NCI-H187 treated with DMSO at 0.1 percent for 48 hours (cell line): Measurements from ENCODE around the gene CLIP2.
"Not testable (repeated sequence)": the region's sequence is repeated elsewhere in the genome, so short reads cannot be mapped to it uniquely, and the experiment has no call there.

Experiments
- DNase-seq: peaks from one replicate; lab custom pipeline; 2025; lab: John Stamatoyannopoulos, UW

CLIP2 gene

DNA sequence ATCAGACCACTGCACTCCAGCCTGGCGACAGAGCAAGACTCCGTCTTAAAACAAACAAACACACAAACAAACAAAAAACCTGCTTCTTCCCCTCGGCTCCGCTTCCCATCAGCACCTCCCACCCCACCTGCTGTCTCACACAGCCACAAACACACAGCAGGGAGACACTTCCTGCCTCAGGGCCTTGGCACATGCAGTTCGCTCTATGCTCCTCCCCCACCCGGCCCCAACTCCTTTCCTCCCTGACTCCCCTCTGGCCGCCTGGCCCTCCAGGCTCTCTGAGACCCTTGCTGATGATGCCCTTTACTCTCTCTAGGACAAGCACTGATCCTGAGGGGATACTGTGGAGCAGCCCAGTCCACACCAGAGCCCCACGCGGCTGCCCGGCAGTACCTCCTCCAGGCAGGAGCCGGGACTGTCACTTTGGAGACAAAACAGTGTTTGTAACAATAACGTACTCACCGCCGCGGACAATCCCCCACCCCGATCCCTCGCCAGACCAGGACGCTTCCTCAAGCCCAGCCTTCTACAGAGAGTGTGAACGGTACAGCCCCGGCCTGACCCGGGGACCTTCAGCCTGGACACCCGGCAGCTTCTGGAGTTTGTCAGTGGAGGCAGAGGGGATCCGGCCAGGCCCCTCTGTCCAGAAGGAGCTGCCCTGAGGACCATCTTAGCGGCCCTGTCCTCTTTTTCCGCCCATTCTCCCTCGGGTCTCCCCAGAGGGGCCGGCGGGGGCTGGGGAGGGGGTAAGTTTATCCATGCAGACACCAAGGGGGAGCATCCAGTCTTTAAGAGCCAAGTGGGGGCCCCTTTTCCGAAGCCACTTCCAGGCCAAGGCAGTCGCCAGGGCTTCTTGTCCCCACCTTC lies 114.5 kb downstream of the CLIP2 start:
- DNase-seq, result no peak

DNA sequence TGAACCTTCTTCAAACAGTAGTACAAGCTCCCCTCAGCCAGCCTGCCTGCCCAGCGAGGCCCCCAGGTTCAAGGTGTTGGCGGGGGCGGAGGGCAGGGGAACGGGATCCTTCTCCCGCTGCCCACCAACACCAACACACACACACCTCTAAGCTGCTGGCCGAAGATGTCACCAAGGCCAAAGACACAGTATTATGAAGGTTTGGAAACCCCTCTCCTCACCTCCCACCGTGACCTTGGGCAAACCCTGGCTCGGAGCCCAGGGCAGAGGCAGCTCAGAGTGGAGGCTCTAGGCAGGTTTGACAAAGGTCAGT lies 115.1 kb downstream of the CLIP2 start:
- no peak for DNase-seq

DNA sequence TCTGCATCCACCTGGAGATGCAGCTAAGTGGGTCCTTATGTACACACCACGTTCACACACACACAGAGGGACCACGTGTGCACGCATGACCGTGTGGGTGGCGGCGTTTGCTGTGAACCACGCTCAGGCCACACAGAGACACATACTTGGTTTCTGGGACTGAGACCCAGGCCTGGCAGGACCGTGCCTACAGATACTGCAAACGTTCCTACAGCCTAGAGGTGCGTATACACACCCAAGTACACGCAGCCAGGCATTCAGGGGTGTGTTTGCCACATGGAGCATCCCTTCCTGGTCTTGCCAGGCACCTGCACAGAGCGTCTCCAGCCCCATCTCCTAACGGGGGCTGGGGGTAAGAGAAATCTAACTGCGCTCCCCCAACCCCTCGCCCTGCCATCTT lies 115.5 kb downstream of the CLIP2 start:
- no peak for DNase-seq

DNA sequence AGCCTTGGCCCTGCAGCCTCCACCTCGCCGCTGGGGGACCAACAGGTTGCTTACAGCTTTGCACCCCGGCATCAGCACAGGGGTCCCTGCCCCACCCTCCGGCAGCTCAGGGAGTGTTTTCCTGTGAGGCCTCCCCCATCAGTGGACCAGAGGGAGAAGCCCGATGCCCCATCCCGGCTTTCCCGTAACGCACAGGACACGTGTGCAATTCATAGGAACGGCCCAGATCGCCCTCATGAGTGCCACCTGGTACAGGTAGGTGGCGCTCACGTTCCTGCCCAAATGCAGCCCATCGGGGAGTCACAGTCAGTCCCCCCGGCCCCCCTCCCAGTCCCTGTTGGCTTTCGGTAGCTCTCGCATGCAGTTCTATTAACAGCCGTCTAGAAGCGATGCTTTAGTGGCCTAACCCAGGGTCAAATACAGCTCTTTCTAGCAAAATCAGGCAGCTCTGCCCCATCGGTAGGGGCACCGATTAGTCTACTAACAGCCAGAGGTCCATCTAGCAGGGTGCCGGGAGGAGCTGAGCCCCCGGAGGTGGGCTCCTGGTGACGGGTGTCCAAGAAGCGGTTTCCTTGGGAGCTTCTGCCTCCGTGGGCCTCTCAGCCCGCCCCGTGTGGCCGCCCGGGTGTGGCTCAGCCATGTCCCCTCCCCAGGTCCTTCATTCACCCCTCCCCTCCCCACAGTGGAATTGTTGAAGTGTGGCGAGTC lies 116.1 kb downstream of the CLIP2 start:
- no peak for DNase-seq

DNA sequence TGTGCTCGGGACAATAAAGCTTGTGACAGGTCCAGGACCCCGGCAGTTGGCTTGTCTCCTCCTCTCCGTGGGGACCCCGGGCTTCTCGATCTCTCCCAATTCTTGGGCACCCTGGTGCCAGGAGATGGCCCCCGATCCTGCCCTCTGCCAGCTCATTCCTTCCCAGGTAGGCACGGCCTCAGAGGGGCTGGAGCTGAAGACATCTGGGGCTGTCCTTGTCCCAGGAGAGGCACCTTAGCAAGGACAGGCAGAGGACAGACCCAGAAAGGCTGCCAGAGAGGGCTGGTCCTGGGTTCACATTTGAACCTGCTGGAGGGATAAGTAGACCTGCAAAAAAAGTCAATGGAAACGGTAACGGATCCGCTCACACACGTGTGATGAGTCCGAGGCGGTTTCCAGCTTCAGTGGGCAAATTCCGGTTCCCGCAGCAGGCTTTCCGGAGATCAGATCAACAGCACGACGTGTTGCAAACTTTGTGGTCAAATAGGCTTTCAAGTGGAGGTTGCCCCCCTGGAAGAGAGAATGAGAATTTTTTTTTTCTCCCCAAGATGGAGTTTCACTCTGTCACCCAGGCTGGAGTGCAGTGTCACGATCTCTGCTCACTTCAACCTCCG lies 116.8 kb downstream of the CLIP2 start:
- no peak for DNase-seq

DNA sequence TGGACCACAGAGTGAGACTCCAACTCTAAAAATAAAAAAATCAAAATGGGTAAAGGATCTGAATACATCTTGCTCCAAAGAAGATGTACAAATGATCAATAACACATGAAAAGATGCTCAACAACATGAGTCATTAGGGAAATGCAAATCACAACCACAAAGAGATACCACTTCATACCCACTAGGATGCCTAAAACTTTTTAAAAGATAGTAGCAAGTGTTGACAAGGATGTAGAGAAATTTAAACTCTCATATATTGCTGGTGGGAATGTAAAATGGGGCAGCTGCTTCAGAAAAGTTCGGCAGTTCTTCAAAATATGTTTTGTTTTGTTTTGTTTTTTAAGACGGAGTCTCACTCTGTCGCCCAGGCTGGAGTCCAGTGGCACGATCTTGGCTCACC lies 118.8 kb downstream of the CLIP2 start:
- DNase-seq, result no peak

DNA sequence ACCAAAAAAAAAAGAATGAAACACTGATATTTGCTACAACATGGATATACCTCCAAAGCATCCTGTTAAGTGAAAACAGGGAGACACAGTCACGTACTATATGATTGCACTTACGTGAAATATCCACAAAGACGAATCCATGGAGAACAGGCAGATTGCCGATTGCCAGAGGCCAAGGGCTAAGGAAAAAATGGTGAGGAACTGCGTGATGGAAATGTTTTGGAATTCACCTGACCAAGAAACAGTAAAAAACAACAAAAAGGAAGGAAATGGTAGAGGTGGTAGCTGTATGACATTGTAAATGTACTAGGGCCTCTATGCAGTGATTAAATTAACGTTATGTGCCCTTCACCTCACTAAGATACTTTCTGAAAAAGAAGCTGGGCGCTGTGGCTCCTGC lies 120.4 kb downstream of the CLIP2 start:
- no peak for DNase-seq

DNA sequence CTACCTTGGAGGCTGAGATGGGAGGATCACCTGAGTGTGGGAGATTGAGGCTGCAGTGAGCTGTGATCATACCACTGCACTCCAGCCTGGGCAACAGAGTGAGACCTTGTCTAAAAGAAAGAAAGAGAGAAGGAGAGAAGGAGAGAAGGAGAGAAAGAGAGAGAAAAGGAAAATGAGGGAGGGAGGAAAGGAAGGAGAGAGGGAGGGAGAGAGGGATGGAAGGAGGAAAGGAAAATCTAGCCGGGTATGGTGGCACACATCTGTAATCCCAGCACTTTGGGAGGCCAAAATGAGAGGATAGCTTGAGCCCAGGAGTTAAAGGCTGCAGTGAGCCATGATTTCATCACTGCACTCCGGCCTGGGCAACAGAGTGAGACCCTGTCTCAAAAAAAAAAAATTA lies 121.6 kb downstream of the CLIP2 start:
- DNase-seq, result no peak

DNA sequence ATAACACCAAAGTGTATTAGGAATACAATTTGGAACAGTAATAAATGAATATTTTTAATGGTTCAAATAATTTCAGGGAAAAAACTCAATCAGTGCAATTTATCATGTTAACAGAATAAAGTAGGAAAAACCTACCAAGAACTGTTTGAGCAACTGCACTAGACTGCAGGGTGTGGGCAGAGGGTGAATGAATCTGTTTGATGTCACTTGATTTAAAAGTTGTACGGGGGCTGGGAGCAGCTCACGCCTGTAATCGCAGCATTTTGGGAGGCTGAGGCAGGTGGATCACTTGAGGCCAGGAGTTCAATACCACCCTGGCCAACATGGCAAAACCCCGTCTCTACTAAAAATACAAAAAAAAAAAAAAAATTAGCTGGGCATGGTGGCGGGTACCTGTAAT lies 122.4 kb downstream of the CLIP2 start:
- DNase-seq, result not testable (repeated sequence)

DNA sequence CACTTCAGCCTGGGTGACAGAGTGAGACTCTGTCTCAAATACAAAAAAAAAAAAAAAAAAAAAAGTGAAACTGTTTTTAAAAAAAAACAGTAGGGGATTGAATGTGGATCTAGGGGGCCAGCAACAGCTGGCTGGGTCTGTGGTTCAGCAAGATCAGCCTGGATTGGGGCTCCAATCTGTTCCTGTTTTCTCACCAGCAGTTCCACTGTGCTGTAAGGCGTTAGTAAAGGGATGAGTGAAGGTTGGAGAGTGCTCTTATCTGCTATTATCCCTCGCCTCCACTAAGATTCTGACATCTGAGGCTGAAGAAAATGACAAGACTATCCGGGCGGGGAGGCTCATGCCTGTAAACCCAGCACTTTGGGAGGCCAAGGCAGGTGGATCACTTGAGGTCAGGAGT lies 122.8 kb downstream of the CLIP2 start:
- no peak for DNase-seq

DNA sequence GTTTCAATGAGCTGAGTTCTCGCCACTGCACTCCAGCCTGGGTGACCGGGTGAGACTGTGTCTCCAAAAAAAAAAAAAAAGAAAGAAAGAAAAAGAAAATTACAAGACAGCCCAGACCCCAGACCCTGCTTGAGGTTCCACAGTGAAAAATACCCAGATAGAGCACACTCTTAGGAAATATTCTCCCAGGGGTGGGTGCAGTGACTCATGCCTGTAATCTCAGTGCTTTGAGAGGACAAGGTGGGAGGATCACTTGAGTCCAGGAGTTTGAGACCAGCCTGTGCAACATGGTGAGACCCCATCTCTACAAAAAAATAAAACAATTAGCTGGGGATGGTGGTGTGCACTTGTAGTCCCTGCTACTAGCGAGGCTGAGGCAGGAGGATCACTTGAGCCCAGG lies 123.4 kb downstream of the CLIP2 start:
- no peak for DNase-seq

DNA sequence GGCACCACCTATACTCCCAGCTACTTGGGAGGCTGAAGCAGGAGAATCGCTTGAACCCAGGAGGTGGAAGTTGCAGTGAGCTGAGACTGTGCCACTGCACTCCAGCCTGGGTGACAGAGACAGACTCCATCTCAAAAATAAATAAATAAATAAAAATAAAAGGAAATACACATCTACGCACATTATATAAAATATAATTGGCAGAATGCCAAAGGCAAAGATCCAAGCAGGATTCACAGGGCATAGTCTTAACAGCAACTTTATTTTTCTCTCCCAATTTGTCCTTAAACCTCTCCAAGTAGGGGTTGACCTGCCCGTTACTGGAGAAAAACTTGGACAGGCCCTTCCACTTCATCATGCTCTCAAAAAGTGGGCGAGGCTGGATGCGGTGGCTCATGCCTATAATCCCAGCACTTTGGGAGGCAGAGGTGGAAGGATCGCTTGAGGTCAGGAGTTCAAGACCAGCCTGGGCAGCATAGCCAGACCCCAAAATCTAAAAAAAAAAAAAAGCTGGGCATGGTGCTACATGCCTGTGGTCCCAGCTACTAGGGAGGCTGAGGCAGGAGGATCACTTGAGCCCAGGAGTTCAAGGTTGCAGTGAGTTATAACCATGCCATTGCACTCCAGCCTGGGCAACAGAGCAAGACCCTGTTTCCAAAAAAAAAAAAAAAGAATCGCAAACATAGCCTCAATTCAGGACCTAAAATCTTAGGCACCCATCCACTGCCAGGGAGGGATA lies 125.6 kb downstream of the CLIP2 start:
- not testable (repeated sequence) for DNase-seq

DNA sequence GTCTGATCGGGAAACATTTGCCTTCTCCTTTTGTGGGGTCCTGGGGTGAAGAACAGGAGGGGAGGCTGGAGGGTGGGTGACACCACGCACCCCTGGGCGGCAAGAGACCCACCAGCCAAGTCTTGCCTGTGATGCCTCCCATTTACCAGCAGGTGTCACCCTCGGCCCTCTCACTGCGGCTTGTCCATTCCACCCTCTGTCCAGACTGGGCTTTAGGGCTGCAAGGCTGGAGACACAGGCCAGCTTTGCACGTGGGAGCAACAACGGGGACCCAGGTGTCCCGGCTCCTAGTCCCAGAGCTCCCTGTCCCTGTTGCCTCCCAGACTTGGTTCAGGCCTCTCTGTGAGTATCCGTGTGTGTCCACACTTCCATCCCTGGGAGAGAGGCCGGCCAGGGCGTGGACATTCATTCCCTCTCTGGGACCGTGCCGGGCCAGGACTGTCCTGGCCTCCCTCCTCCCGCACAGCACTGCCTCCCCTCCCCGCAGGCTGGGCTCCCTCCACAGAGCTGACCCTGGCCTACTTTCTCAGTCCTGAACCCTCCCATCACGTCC lies 128.3 kb downstream of the CLIP2 start:
- no peak for DNase-seq

DNA sequence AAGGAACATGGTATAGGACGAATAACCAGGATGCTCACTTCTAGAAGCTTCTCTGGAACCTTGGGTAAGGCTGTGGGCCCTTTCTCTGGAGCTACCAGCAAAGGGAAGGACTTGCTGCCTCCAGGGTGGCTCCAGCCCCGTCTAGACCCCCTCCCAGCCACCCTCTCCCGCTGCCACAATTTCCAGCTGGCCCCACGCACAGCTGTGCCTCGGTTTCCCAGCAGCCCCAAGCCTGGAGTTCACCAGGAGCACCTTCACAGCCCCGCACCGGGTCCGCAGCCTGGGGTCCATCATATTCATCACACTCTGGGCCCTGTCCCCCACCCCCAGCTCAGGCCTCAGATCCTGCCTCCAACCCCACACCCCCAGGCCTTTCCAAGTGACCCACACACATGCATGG lies 128.9 kb downstream of the CLIP2 start:
- DNase-seq, result no peak

DNA sequence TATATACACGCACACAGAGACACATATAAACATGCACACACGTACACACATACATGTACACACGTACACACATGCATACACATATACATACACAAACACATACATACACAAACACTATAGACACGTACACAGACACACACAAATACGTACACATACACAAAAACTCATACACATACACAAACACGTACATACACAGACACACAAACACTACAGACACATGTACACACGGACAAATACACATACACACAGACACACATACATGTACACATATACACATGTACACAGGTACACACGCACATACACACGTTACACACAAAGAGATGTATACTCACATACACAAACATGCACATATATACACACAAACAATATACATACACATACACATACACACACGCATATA lies 129.3 kb downstream of the CLIP2 start:
- no peak for DNase-seq

DNA sequence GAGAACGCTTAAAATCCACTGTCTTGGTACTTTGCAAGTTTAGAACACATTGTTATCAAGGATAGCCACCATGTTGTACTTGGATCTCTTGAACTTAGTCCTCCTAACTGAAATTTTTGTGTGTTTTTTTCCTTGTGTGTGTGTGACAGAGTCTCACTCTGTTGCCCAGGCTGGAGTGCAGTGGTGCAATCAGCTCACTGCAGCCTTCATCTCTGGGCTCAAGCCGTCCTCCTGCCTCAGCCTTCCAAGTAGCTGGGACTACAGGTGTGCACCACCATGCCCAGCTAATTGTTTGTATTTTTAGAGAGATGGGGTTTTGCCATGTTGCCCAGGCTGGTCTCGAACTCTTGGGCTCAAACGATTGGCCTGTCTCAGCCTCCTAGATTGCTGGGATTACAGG lies 130.0 kb downstream of the CLIP2 start:
- DNase-seq, result not testable (repeated sequence)

DNA sequence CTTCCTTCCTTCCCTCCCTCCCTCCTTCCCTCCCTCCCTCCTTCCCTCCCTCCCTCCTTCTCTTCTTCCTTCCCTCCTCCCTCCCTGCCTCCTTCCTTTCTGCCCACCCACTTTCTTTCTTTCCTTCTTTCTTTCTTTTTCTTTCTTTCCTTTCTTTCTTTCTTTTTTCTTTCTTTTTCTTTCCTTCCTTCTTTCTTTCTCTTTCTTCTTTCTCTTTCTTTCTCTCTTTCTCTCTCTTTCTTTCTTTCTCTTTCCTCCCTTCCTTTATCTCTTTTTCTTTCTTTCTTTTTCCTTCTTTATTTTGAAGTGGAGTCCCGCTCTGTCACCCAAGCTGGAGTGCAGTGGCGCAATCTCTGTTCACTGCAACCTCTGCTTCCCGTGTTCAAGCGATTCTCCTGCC lies 130.8 kb downstream of the CLIP2 start:
- no peak for DNase-seq

DNA sequence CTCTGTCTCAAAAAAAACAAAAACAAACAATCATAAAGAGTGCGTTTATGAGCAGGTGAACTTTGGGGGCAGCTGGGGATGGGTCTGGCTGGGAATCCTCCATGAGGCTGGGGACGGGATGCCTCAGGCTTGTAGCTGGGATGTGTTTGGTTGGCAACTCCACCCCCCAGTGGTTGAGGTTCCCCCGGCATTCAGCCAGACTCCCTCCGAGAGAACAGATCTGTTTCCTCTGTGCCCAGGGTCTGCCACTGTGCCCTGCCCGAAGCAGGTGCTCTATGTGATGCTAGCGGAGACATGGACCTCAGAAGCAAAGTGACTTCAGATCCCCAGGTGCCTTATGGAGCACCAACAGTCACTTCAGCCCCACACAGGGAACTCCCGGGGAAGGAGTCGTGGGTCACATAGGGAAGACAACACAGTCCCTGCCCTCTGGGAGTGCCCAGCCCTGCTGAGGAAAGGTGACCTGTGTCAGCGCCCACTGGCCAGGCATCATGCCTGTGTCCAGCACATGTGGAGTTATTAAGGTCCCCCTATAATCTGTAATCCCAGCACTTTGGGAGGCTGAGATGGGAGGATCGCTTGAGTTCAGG lies 135.2 kb downstream of the CLIP2 start:
- DNase-seq, result no peak

DNA sequence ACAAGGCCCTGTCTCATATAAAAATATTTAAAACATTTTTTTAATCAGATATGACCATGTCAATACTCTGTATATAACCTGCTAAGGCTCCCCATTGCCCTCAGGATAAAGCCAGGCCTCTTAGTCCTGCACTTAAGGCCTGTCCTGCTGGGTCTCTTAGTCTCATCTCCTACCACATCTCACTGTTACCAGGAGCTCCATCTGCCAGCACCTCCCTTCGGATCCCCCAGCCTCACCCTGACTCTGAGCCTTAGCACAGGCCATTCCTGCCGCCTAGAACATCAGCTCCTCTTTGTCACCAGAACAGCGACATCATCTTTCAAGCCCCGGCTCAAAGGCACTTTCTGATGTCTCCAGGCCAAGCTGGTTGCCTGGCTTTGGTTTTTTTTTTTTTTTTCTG lies 138.8 kb downstream of the CLIP2 start:
- DNase-seq, result no peak

DNA sequence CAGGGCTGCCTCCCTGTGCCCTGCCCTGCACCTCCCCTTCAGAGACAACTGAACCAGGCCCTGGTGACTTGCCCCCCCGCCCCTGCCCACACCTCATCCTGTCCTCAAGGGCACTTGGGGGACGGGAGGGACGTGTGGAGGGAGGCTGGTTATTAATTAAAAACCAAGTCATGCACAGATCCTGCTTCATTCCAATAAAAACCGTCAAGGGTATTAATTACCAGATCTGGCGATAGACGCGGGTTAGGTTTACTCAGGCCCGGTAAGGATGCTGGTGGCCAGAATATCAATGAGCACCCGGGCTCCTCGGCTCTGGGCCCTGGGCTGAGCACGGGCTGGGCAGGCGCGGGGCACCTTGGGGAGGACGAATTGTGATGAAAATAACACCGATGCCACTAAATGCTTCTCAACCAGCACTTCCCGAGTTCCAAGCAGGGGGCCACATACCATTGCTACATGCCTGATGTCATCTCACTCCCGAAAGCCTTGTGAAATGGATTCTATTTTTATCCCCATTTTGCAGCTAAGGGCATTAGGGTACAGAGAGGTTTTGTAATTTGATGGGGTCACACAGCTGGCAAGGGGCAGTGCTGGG lies 140.0 kb downstream of the CLIP2 start:
- DNase-seq, result no peak

DNA sequence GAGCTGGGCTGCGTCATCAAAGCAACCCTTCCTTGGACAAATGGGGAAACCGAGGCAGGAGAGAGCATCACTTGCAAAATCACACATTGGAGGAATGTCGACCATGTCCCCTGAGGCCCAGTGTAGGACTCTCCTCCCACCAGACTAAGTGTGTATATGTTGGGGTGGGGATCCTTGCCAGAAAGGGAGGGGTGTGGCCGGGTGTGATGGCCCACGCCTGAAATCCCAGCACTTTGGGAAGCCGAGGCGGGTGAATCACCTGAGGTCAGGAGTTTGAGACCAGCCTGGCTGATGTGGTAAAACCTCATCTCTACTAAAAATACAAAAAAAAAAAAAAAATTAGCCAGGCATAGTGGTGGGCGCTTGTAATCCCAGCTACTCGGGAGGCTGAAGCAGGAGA lies 141.2 kb downstream of the CLIP2 start:
- not testable (repeated sequence) for DNase-seq
